Measurements from ENCODE around the gene IDUA.
"Not testable (repeated sequence)": the region's sequence is repeated elsewhere in the genome, so short reads cannot be mapped to it uniquely, and the experiment has no call there.

IDUA gene

DNA sequence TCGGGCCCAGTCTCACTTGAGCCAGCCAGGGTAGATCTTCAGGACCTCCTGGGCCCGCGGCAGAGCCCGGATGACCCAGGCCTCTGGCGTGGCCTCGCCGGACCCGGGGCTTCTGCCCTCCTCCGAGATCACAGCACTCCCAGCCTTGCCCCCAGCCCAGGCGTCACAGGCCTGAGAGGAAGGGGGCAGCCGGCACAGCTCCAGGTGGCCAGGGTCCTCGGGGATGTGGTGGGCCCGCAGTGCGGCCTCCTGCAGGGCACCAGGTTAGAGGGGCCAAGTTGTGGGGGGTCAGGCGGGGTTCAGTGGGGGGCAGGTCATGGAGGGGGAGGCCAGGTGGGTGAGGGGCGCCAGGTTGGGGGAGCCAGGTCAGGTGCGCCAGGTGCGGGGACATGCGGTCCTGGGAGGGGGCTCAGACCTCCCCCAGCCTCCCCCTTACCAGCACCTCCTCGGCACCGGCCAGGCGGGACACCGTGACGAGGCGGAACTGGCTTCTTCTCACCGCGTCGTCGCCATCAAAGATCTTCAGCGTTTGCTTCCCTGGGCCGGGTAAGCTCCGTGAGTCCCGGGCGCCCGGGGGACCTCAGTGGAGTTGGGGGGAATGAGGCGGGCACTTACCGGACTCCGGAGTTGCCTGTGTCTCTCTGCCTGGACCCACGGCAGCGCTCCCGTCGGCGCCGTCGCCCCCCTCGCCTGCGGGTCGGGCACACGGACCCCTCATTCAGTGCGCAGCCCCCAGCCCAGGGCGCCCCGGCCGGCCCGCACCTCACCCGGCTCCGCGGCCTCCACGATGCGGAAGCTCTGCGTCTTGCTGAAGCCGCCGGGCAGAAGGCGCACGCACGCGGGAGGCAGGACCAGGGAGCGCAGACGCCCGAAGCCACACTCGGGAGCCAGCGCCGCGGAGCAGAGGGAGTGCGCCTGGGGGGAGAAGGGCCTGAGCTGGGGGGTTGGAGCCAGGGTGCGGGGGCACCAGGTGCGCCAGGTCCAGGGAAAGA lies 19.4 kb upstream of the IDUA start:
- DNase-seq: no peak

DNA sequence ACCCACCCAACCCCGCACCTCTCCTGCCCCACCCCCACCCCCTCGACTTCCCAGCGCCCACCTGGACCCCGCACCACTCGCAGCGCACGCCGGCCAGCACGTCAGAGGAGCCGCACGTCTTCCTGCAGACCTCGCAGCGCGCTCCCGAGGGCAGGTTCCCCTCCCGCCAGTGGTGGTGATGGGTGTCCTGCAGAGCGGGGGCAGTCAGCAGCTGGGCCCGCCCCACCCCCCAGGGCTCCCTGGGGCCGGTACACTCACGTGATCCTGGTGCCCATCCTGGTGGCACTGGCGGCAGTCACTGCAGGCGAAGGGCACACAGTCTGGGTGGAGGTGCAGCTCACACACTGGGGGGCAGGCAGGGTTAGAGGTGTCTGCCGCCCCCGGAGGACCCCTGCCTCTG lies 18.6 kb upstream of the IDUA start:
- DNase-seq: no peak

DNA sequence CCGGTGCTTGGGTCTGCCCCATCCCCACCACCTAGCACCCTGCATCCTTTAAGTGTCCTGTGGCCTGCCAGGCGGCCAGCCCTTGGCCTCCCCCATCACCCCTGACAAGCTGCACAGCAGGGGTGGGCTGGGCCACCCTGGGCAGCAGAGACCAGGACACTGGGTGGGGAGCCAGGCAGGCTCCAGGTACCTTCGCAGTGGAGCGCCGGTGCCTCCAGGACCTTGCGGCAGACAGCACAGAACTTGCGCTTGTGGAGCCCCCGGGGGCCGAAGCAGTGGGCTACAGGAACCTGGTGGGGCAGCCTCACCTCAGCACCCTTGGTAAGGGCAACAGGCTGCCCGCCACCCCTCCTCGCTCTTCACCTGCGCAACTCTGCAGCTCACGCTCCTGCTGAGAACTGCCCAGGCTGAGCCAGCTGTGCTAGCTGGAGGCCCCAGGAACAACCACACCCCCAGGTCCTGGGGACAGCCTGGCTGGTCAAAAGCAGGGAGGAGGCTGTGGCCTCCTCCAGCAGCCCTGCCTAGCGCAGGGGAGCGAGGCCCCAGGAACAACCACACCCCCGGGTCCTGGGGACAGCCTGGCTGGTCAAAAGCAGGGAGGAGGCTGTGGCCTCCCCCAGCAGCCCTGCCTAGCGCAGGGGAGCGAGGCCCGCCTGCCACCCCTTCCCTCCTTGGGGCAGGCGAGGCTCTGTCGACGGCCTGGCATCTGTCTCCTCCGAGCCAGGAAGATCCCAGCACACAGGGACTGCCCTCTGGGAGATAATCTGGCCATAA lies 18.0 kb upstream of the IDUA start:
- no peak for DNase-seq

DNA sequence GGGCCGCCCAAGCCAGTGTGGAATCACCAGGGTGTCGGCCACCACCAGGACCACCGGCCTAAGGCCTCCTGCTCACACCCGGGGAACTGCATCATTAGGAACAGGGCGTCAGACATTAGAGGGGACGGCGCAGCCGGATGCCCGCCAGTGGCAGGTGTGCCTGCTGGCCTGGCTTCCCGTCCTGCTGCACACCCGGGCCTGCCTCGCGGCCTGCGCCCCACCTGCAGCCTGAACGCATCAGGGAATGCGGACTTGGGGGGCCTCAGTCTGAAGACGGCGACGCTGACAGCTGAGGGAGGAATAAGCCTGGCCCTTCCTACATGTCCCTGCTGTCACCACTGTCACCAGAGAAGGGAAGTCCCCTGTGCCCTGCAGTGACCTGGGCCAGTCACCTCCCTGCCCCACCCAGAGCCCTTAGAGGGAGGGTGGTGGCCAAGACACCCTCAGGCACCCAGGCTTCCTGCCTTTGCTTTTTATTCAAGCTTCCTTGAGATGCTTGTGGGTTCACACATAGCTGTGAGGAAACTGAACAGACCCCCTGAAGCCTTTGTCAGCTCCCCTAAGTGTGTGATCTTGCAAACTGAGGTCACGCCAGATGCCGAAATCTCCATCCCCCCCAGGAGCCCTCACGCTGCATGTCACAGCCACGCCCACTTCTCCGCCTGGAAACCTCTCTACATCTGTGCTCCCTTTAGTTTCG lies 16.6 kb upstream of the IDUA start:
- no peak for DNase-seq

DNA sequence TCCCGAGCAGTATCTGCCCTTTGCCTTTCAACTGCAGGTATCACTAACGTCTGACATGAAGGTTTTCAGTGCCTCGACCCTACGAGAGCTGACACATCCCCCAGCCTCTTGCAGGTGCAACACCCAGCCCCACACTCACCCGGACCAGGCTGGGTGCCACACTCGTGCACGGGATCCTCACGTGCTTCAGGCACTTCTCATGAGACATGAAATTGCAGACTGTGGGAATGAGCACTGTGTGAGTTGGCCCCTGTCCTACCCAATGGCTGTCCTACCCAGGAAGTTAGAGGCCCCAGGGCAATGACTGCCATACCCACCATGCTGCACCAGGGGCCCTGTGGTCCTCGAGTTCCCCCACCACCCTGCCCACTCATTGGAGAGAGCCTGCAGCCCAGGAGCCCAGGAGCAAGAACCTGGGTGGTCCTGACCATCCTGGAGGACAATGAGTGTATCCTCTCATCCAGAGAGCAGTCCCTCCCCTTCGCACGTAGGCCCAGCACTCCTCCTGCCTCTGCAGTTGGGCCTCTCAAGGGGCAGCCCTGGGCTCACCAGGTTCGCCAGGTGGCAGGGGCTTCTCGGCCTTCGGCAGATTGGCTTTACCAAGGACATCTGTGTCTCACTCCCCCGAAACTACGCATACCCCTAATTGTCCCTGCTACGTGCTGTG lies 15.9 kb upstream of the IDUA start:
- DNase-seq: no peak

DNA sequence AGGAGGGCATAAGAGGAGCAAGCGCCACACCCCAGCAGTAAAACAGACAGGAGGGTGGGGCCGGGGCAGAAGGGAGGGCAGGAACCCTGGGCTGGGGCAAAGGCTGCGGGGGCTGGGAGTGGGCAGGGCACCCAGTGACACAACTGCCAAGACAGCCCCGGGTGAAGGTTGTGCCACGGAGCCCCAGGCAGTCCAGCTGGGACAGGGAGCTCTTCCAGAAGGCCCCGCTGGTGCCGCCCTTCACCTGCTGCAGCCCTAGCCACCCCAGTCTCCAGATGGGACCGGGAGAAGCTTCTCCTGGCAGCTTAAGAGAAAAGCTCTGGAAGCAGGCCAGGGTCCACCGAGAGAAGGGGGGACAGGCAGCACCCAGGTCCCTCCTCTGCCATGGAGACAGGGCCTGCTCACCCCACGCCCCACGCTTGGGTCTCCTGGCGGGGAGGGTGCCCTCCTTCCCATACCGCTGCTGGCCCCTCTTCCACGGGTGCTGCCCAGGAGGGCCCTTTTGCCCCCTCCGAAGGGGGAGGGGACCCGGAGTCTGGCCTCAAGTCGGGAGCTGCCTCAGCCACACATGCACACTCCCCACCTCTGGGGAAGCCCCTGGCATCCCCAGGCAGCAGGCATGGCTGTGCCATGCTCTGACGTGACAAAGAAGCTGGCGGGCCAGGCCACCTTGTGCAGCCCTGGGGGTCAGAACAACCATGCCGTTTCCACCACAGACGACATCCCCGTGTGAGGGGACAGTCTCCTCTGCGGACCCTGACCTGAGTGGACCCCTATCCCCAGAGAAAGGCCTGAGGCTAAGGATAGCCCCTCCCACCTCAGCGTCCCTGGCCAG lies 15.0 kb upstream of the IDUA start:
- DNase-seq: no peak

DNA sequence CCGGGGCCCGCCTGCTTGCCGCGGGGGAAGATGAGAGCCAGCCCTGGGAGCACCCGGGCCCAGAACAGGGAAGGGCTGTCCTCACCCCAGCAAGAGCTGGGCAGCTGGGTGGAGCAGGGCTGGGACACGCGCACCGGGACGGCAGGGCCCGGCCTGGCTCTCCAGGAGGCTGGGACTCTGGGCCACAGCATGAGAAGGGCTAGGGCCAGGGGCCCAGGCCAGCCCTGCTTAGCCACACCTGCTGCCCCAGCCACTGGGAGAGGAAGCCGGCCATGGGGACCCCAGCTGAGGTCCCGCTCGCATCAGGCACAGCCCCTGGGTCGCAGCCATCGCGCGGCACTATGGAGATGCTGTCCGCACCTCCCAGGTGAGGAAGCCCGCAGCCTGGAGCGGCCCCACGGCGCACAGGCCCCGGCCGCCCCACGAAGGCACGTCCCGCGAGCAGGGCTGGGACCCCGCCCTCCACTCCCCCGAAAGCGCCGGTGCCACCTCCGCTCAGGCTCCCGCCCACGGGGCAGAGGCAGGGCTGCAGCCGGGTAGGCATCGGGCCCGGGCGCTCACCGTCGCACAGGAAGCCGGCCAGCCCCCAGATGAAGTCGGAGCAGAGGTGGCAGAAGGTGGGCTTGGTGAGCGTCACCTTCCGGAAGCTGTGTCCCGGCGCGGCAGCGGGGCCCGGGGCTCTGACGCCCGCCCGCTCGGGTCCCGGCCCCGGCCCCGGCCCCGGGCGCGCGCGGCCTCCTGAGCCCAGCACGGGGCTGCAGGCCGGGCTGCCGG lies 14.0 kb upstream of the IDUA start:
- peak; percentile 12 for DNase-seq

DNA sequence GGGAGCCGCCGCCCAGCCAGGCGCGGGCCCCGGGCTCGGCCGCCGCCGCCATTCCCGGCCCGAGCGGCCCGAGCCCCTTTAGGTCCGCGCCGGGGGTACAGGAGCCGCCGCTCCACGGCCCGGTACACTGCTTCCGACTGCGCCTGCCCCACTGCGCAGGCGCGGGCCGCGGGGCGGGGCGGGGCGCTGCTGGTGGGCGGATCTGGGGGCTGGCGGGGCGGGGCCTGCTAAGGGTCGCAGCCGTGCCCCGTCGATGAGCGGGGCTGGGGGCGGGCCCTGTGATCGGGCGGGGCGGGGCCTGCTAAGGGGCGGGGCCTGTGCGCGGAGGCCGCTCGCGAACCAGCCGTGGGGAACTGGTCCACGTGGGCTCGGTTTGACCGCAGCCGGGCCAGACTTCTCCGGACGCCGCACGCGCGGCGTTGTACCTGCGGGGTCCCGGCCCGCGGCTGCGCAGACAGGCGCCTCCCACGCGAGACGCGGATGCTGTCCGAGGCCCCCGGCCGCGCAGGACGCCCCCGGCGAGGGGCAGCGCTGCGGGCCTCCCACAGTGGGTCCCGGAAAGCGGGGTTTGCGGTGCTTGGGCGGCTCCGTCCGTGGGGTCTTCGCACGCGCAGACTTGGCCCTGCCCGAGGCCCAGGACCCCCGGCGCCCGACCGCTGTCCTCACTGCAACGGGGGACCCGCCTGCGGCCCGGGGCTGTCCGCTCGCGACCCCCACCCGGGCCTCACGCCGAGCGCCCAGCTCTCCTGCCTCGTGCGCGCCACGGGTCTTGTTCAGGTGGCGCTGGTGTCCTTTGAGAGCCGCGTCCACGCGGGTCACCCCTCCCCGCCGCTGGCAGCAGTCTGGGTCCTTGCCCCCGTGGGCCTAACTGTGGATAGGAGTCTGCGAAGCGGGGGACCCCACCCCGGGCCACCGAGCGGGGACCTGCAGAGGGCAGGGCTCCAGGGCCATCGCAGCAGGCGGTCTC lies 13.1 kb upstream of the IDUA start, which contains the start of gene DGKQ:
TSS of gene DGKQ (minus strand) at position 139 of the 967 bp plus-strand sequence. CDS start at position 52, 87 bp downstream.
- peak; percentile 78 for DNase-seq

DNA sequence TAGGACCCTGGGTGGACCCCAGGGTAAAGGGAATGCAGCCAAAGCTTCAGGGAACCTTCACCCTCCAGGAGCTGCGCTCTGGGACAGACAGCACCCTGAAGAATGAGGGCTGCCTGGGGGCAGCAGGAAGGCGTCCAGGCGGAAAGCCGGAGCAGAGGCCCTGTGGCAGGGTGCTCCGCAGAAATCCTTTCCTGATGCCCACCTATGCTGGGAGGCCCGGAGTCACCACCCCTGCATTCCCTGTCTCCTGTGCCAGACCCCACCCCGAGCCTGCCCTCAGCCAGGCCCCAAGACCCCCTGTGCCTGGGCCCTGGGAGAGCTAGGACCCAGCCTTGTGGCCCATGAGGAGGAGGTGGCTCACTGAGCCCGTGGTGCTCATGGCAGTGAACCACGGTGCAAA lies 12.2 kb upstream of the IDUA start:
- DNase-seq: no peak

DNA sequence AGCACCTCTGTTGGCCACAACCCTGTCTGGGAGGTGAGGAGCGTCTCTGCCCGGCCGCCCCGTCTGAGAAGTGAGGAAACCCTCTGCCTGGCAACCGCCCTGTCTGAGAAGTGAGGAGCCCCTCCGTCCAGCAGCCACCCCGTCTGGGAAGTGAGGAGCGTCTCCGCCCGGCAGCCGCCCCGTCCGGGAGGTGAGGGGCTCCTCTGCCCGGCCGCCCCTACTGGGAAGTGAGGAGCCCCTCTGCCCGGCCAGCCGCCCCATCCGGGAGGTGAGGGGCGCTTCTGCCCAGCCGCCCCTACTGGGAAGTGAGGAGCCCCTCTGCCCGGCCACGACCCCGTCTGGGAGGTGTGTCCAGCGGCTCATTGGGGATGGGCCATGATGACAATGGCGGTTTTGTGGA lies 10.8 kb upstream of the IDUA start:
- DNase-seq: not testable (repeated sequence)

DNA sequence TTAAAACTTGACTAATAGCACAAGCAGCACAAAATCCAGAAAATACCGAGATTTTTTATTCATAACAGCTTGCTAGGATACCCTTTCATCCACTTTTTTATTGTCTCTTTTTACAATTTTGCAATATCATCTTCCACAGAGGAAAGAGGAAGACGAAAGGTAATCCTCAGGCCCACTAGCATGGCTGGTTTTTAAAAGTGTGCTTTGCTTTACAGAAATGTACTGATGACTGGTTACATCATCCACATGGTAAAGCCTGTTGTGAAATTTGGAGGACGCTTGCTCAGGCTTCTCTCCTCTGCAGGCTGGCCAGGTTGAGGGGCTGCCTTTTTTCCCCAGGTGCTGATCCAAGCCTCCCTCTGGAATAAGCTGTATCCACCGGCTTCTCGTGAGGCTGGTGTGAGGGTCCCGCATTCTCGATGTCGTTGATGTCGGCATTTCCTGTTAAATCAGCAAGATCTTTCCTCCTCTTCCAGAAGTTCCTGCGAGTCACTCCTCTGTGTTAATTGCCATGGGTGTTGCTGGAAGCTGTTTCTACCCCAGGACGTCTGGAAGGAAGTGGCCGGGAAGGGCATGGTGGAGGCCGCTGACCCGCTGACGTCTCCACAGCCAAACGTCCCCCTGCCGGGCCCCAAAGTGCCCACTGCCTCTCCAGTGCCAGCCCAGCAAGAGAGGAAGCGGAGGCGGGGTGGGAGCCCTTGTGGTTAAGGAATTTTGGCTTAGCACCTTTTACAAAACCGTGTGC lies 7.7 kb upstream of the IDUA start:
- DNase-seq: peak; percentile 11

DNA sequence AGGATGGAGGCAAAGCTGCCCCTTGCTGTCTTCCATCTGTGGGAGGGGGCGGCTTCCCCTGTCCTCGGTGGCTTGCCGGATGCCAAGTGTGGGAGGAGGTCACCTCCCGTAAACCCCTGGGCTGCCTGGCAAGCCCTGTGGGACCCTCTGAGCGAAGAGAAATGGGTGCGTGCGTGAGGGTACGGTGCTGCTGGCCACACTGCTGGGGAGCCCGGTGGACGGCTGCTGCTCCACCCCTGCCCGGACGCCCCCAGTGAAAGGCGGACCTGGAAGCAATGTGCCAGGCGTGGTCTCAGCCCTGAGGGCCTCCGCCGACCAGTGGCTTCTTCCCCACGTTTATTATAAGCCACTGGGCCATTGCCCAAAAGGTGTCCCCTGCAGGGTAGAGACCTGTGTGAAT lies 4.6 kb upstream of the IDUA start:
- no peak for DNase-seq

DNA sequence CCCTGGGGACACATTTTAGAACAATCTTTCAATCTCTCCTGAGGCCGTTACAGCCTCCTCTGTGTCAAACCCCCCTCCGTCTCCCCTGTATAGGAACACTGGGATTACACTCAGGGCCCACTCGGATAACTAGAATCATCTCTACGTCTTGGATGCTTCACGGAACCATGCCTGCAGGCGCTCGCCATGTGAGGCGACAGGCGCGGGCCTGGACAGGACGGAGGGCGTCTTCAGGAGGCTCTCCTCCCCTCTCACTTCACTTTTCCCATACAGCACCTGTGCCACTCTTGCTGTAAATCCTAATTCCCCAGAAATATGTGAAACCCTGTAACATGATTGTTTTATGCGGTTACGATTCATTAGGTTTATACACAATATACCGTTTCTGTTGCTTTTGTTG lies 4.0 kb upstream of the IDUA start:
- DNase-seq: no peak

DNA sequence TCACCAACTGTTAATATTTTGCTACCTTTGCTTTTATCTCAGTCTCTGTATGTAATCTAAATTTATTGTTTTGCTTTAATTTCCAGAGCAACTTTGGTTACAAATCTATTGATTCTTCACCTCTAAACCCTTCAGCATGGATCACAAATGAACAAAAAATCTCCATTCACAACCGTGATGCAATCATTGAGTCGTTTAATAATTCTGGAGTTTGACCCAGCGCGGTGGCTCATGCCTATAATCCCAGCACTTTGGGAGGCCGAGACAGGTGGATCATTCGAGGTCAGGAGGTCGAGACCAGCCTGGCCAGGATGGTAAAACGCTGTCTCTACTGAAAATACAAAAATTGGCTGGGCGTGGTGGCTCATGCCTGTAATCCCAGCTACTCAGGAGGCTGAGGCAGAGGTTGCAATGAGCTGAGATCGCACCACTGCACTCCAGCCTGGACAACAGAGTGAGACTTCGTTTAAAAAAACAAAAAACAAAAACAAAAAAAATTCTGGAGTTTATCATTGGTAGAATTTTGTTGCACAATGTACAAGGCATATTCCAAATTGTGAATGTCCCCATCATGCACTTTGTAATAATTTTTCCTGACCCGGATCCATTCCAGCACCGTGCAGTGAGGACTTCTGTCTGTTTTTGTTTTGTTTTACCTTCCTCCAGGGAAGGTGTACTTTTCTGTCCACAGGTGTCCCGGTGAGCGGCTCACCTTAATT lies 2.3 kb upstream of the IDUA start:
- no peak for DNase-seq

DNA sequence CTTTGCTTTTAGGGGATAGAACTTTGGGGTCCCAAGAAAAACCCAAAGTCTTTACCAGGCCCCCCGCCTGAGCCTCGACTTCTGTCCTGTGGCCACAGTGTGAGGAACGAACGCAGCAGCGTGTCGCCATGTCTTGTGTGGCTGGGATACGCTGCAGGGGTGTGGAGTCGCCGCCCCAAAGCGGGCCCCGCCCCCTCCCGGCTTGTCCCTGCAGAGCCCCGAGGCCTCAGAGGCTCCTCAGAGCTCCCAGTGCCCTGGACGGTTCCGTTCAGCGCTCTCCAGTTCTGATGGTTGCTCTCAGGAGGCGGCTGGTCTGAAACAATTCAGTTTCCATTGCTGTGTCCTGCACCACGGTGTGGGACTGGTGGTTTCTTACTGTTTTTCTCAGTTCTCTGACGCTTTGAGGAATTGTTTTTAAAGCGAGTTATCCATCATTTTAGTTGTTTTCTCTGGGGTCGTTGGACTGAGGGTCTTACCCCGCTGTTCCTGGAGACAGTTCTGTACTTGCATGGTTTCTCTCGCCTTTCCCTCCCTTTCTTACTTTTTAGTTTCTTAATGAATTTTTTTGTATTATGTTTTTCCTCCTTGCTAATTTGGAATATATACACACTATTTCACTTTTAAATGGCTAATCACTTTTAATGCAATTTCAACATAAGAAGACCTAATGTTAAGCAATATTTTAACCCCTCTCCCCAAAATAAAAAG lies 1.6 kb upstream of the IDUA start:
- peak; percentile 43 for DNase-seq

DNA sequence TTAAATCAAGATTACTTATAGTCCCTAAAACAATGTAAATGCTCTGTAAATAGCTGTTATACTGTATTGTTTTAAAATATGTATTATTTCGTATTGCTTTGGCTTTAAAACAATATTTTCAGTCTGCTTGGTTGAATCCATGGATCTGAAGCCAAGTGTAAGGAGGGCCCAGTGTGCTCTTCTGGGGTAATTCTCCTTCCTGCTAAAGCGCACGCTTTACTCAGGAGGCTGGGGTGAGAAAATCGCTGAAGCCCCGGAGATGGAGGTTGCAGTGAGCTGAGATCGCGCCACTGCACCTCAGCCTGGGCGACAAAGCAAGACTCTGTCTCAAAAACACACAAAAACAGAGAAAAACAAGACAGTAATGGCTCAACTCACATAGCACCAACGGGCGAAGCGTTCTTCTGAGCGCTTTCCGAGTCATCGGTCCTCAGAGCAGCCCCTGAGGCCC lies 391 bp upstream of the IDUA start:
- no peak for DNase-seq

Data from fibroblast of skin of back (primary cell).